ENCODE results near the gene PTCHD1. TPM values are rescaled to one million over a fixed set of nuclear protein-coding genes. Genes with fewer than 3 reads are reported as not detected.

Gene PTCHD1
- total RNA-seq, 1 donor from 2014 or later = 0.17 TPM

DNA sequence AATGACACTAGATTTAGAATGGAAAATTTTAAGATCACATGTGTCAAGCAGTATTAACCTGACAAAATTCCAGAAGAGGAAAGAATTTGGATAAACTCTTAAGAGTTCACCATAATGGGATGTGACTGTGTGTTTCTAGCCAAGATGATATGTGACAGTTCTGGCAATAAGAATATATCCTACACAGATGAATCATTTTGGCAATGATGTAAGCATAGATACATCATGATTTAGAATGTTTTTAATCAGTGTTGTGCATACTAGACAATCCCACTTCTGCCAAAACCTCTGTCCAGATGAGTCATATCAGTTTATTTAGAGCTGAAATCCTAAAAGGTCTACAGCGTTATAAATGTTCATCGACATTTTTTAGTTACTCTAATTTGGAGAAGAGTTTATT, 48.8 kb downstream of the PTCHD1 start:
- H3K36me3 ChIP-seq (ENCODE audit: control insufficient read depth, insufficient read depth, low read length) = no peaks in the 10 kb centered on the region
- DNase-seq (ENCODE audit: low read depth) = no peak
- TF ChIP-seq, protein P1, sequence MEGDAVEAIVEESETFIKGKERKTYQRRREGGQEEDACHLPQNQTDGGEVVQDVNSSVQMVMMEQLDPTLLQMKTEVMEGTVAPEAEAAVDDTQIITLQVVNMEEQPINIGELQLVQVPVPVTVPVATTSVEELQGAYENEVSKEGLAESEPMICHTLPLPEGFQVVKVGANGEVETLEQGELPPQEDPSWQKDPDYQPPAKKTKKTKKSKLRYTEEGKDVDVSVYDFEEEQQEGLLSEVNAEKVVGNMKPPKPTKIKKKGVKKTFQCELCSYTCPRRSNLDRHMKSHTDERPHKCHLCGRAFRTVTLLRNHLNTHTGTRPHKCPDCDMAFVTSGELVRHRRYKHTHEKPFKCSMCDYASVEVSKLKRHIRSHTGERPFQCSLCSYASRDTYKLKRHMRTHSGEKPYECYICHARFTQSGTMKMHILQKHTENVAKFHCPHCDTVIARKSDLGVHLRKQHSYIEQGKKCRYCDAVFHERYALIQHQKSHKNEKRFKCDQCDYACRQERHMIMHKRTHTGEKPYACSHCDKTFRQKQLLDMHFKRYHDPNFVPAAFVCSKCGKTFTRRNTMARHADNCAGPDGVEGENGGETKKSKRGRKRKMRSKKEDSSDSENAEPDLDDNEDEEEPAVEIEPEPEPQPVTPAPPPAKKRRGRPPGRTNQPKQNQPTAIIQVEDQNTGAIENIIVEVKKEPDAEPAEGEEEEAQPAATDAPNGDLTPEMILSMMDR (IDR thresholded peaks at IDR 0.05; ENCODE audit: insufficient read depth, low read length, poor library complexity, severe bottlenecking) = no peak
- H3K4me3 ChIP-seq (ENCODE audit: low read depth, low read length) = no peak overlapping the region
- no peaks in the 10 kb centered on the region for H3K27me3 ChIP-seq (ENCODE audit: control insufficient read depth, insufficient read depth, low read length)

DNA sequence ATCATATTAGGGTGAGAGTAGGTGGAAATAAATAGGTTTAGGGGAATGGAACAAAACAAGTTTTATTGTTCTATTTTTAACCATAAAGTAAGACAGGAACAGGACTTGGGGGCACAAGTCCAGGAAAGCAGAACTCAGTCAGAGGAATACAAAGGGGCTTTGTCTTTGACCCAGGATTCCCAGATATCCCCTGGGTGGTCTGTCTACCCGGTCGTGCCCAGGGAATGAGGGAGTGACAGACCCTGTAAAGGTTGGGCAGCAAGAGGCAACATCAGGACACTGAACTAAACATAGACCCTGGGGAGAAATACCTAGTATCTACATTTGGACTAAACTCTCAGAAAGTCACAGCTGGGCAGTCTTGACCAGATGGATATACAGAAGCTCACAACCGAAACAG, 50.6 kb downstream of the PTCHD1 start:
- H3K36me3 ChIP-seq (ENCODE audit: control insufficient read depth, insufficient read depth, low read length) = no peaks in the 10 kb centered on the region
- no peak for DNase-seq (ENCODE audit: low read depth)
- H3K27me3 ChIP-seq (ENCODE audit: control insufficient read depth, insufficient read depth, low read length) = no peaks in the 10 kb centered on the region
- H3K4me3 ChIP-seq (ENCODE audit: low read depth, low read length) = no peak overlapping the region
- TF ChIP-seq, protein P1 (IDR thresholded peaks at IDR 0.05; ENCODE audit: insufficient read depth, low read length, poor library complexity, severe bottlenecking) = no peak

DNA sequence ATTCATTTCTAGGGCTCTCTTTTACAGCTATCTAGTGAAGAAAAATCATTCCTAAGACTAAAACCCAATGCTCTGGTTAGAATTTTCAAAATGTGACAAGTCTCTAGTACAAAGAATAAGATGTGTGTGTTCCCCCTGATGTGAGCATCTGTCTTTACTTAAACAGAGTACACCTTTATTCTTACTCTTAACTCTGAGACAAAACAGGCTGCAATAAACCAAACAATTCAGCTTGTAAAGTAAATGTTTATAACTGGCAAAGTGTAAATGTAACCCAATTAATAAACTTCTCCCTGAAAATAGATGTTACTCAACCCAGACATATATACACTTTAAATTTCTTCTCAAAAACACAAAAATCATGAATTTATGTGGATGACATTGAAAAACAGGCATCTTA, 51.6 kb downstream of the PTCHD1 start:
- TF ChIP-seq, protein P1 (IDR thresholded peaks at IDR 0.05; ENCODE audit: insufficient read depth, low read length, poor library complexity, severe bottlenecking) = no peak
- DNase-seq (ENCODE audit: low read depth) = no peak
- H3K27me3 ChIP-seq (ENCODE audit: control insufficient read depth, insufficient read depth, low read length) = no peaks in the 10 kb centered on the region
- H3K4me3 ChIP-seq (ENCODE audit: low read depth, low read length) = no peak overlapping the region
- no peaks in the 10 kb centered on the region for H3K36me3 ChIP-seq (ENCODE audit: control insufficient read depth, insufficient read depth, low read length)

DNA sequence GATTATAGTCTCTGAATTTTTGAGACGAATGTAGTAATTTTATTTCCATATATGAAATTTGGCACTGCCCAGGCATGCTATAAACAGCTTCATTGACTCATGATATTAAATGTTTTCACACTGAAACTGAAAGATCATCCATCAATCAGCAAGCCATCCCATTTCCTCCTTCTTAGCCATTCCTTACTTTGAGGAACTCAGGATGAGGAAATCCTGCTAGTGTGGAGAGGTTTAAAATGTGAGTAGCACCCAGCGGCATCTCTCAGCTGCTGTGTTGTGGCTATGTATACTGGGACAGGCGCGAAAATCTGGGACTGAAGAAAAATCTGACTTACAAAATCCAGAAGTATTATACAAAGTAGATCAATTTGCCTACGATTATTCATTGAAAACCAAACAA, 52.1 kb downstream of the PTCHD1 start:
- Histone ChIP-seq H3K27me3 (ENCODE audit: control insufficient read depth, insufficient read depth, low read length) (no peaks in the 10 kb centered on the region), H3K4me3 (ENCODE audit: low read depth, low read length) (no peak overlapping the region), H3K36me3 (ENCODE audit: control insufficient read depth, insufficient read depth, low read length) (no peaks in the 10 kb centered on the region)
- no peak for DNase-seq (ENCODE audit: low read depth)
- TF ChIP-seq, protein P1 (IDR thresholded peaks at IDR 0.05; ENCODE audit: insufficient read depth, low read length, poor library complexity, severe bottlenecking) = no peak

DNA sequence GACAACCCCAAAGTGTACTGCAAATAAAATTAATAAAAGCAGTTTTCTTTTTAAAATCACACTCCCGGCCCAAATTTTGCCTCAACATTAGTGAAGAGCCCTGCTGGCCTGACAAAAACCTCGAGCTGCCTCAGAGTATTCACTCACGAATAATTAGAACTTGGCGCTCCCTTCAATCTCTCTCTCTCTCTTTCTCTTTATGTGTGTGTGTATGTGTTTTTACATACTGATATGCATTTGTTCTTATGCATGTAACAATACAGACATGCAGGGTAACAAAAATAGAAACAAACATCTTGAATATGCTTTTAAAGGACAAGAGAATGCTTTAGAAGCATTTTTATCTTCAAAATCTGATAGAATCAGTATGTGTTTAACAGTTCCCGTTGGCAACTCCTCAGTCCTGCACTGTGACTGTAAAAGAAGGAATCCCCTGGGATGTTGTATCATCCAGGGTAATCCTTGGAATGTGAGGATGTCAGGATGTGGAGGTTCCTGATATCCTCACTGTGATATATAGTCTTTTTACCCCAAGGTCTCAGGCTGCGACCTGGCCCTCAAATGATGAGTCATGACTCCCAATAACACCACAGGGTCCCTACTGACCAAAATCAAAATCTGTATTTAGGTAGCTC, 53.0 kb downstream of the PTCHD1 start:
- H3K36me3 ChIP-seq (ENCODE audit: control insufficient read depth, insufficient read depth, low read length) = no peaks in the 10 kb centered on the region
- H3K4me3 ChIP-seq (ENCODE audit: low read depth, low read length) = no peak overlapping the region
- no peak for DNase-seq (ENCODE audit: low read depth)
- TF ChIP-seq, protein P1 (IDR thresholded peaks at IDR 0.05; ENCODE audit: insufficient read depth, low read length, poor library complexity, severe bottlenecking) = no peak
- no peaks in the 10 kb centered on the region for H3K27me3 ChIP-seq (ENCODE audit: control insufficient read depth, insufficient read depth, low read length)

DNA sequence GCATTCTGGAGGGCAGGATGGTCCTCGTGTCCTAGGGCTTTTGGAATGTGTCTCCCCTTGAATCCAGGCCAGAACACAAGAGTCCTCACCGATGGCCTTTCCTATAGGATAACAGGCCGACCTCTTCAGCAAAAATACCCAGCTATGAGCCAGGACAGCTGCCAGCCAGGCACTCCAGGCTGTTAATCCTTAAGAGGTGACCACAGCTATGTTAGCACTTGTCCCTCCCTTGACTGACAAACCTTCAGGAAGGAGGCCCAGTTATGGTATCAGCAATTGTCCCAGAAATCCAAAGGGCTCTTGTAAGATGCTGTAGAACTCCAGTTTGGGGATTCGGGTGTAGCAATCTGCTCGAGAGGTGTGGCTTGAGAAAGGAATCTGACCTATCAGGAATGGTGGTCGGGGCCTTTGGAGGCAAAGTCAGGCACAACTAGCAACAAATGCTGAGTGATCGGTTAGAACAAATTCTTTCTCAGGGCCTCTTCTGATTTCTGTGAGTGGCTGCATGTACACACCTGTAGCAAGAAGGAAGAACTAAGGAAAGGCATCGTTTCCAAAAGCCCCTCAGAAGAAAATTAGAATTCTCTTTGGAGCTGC, 54.6 kb downstream of the PTCHD1 start:
- no peak overlapping the region for H3K4me3 ChIP-seq (ENCODE audit: low read depth, low read length)
- TF ChIP-seq, protein P1 (IDR thresholded peaks at IDR 0.05; ENCODE audit: insufficient read depth, low read length, poor library complexity, severe bottlenecking) = no peak
- H3K27me3 ChIP-seq (ENCODE audit: control insufficient read depth, insufficient read depth, low read length) = no peaks in the 10 kb centered on the region
- DNase-seq (ENCODE audit: low read depth) = no peak
- no peaks in the 10 kb centered on the region for H3K36me3 ChIP-seq (ENCODE audit: control insufficient read depth, insufficient read depth, low read length)
